ENCODE results near the gene PIGU. TPM values are rescaled to one million over a fixed set of nuclear protein-coding genes. Genes with fewer than 3 reads are reported as not detected.

The PIGU gene
- total and polyA plus RNA-seq, 2 of the 13 experiments (the other 11 are each of a cell fraction or from before 2014, with no cell fraction given) = 45.5 to 231 TPM

DNA sequence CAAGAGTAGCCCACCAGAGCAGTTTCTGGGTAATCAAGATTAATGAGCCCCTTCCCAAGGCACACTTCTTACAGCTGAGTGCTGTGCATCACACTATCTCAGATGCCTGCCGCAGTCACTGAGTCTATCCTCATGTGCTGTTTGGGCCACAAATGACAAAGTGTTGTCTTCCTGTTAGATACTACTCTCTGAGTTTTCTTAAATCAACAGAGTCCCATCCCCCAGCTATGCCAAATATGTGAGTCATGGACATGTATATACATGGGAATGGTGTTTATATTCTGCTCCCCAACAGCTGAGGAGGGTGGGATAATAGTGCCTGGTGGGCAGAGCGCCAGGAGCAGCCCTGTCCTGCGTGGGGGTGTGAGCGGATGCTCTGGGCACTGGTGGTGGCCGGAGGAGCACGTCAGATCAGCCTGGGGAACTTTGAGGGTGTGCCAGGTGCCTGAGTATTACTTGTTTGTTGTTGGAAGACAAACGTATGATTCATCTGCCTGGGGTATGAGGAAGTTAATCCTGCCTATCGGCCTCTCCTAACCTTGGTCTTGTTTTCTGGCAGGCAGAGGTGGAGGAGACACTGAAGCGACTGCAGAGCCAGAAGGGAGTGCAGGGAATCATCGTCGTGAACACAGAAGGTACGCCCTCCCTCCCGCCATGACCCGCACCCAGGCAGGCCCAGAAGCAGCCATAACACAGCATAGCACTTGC lies 151.0 kb downstream of the PIGU start (continued):
- TF ChIP-seq SMC3 (IDR thresholded peaks at IDR 0.05; ENCODE audit: low read length) (no peak), CREB3 (CRISPR knock-in tag; IDR thresholded peaks at IDR 0.05) (0 out of 2 replicates have a peak, but pooled peaks have one; percentile 60), STAT5B (CRISPR knock-in tag; IDR thresholded peaks at IDR 0.05) (no peak), ZNF407 (CRISPR knock-in tag; IDR thresholded peaks at IDR 0.05; ENCODE audit: not compliant biosample characterization) (no peak), ZNF883 (CRISPR knock-in tag; IDR thresholded peaks at IDR 0.05; ENCODE audit: not compliant biosample characterization) (no peak), ZNF12 (CRISPR knock-in tag; IDR thresholded peaks at IDR 0.05) (peak; percentile 56; the same call in 1 of the 2 replicates), ZNF18 (CRISPR knock-in tag; IDR thresholded peaks at IDR 0.05; ENCODE audit: insufficient replicate concordance) (peak; percentile 95), ZNF232 (CRISPR knock-in tag; IDR thresholded peaks at IDR 0.05; ENCODE audit: borderline replicate concordance) (no peak), FOXM1 (CRISPR knock-in tag; IDR thresholded peaks at IDR 0.05) (no peak), SKI (IDR thresholded peaks at IDR 0.05; ENCODE audit: partially characterized antibody) (no peak), ZFP36L2 (CRISPR knock-in tag; IDR thresholded peaks at IDR 0.05) (no peak; the same call in 1 of the 2 replicates), ZNF329 (CRISPR knock-in tag; IDR thresholded peaks at IDR 0.05; ENCODE audit: low read depth) (no peak), THYN1 (CRISPR knock-in tag; IDR thresholded peaks at IDR 0.05; ENCODE audit: borderline replicate concordance, low read depth) (no peak), ZNF350 (CRISPR knock-in tag; IDR thresholded peaks at IDR 0.05; ENCODE audit: borderline replicate concordance, low read depth) (peak; percentile 98), NCOR1 (IDR thresholded peaks at IDR 0.05; ENCODE audit: borderline replicate concordance, low read length) (0 out of 2 replicates have a peak, but pooled peaks have one; percentile 50)
- TF ChIP-seq, protein P1, sequence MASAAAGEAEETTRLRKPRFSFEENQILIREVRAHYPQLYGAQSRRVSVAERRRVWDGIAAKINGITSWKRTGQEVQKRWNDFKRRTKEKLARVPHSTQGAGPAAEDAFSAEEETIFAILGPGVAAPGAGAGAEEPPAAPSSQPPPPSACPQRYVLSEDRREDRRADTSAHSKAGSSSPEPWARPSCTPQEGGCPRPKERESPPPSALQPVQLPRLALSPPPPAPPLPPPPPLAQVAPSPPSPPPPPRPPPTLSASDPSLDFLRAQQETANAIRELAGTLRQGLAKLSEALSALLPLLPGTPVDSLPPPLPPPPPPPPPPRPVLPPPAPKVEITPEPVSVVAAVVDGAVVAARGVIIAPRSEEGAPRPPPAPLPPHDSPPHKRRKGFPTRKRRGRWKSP (CRISPR knock-in tag; IDR thresholded peaks at IDR 0.05) = peak; percentile 56; the same call in 1 of the 2 replicates
